Lung (tissue), 12 donors: Measurements from ENCODE around the gene CHSY1. TPM values are rescaled to one million over a fixed set of nuclear protein-coding genes. Genes with fewer than 3 reads are reported as not detected.

Experiments
- ATAC-seq: fragments of 200-7000 bp; cut with Tn5 transposase; one replicate; pipeline ENCODE4 v1.9.1; 2020; ENCODE audit warnings: moderate number of reproducible peaks; ENCODE audit not compliant: insufficient read depth, low FRiP score
- DNase-seq, 3 donors: peaks; one replicate each; pipeline ENCODE4 v3.0.0-alpha.2; 2013 to 2017
- H3K27ac ChIP-seq, 2 donors: one replicate each; pipeline ENCODE4 v1.5.1; 2013; ENCODE audit warnings: mild to moderate bottlenecking in 2 of 2, moderate library complexity in 2 of 2, control low read depth in 1 of 2, inconsistent platforms in 1 of 2, low read depth in 1 of 2, low read length in 1 of 2
- H3K27me3 ChIP-seq, 3 donors: one replicate each; pipeline ENCODE4 v1.5.1; 2013; ENCODE audit warnings: low read length in 2 of 3; ENCODE audit not compliant: control insufficient read depth in 3 of 3, insufficient read depth in 3 of 3
- H3K36me3 ChIP-seq, 4 donors: one replicate each; pipeline ENCODE4 v1.5.1; 2013; ENCODE audit warnings: low read length in 4 of 4, mild to moderate bottlenecking in 1 of 4, moderate library complexity in 1 of 4; ENCODE audit not compliant: control insufficient read depth in 4 of 4, insufficient read depth in 4 of 4
- H3K4me1 ChIP-seq, 5 donors: one replicate each; pipeline ENCODE4 v1.5.1; 2013; ENCODE audit warnings: low read length in 5 of 5, mild to moderate bottlenecking in 2 of 5, moderate library complexity in 1 of 5; ENCODE audit not compliant: control insufficient read depth in 5 of 5, insufficient read depth in 5 of 5
- H3K4me3 ChIP-seq: one replicate; pipeline ENCODE4 v1.5.1; 2013; ENCODE audit warnings: mild to moderate bottlenecking, control low read depth, moderate library complexity
- H3K9ac ChIP-seq, 2 donors: one replicate each; pipeline ENCODE4 v1.5.1; 2013; ENCODE audit warnings: low read length in 2 of 2, control low read depth in 1 of 2; ENCODE audit not compliant: insufficient read depth in 1 of 2
- H3K9me3 ChIP-seq, 4 donors: one replicate each; pipeline ENCODE4 v1.5.1; 2013; ENCODE audit warnings: low read length in 3 of 4, mild to moderate bottlenecking in 1 of 4, moderate library complexity in 1 of 4; ENCODE audit not compliant: control insufficient read depth in 4 of 4, insufficient read depth in 3 of 4
- WGBS, 2 donors: extraction: QIAGEN DNeasy Blood & Tissue Kit; methylation state at CpG; one replicate each; pipeline ENCODE4 v1.1.7; 2013; 5-methylcytosine and 5-hydroxymethylcytosine counted together
- polyA plus RNA-seq, 2 donors: library from polyadenylated mRNA; stranded (reverse); fragments of 200-250 nt; gene quantifications; one replicate each; pipeline ENCODE4 v1.2.1, GENCODE V29; 2013
- total RNA-seq, 2 donors: library from RNA; depleted of rRNA in 1 of 2; stranded (reverse); fragments of >200 nt in 1 of 2; gene quantifications; one replicate each; pipeline ENCODE4 v1.2.1, GENCODE V29; 2014 to 2021
- TF ChIP-seq, protein P1 (sequence below): IDR thresholded peaks from 2 replicates; pipeline ENCODE4 v1.5.1; 2012; ENCODE audit warnings: mild to moderate bottlenecking; ENCODE audit errors: control extremely low read depth, extremely low read depth
- donor health status: control.
- donor health status: control.
- donor health status: Bipolar disorder and iron deficiency.
- donor health status: healthy.
- donor health status: DM: yes; HTN: yes; CAD: no.

CHSY1 gene
- total and polyA plus RNA-seq, 4 donors, result 11.8 to 52.2 (median 30.4) TPM

- H3K4me3 ChIP-seq, result no peak overlapping the region
- no peak overlapping the region for H3K27ac ChIP-seq
- 27 to 42% methylated on average over 8 of the region's 8 CpGs for WGBS, 2 donors
- TF ChIP-seq, protein P1, sequence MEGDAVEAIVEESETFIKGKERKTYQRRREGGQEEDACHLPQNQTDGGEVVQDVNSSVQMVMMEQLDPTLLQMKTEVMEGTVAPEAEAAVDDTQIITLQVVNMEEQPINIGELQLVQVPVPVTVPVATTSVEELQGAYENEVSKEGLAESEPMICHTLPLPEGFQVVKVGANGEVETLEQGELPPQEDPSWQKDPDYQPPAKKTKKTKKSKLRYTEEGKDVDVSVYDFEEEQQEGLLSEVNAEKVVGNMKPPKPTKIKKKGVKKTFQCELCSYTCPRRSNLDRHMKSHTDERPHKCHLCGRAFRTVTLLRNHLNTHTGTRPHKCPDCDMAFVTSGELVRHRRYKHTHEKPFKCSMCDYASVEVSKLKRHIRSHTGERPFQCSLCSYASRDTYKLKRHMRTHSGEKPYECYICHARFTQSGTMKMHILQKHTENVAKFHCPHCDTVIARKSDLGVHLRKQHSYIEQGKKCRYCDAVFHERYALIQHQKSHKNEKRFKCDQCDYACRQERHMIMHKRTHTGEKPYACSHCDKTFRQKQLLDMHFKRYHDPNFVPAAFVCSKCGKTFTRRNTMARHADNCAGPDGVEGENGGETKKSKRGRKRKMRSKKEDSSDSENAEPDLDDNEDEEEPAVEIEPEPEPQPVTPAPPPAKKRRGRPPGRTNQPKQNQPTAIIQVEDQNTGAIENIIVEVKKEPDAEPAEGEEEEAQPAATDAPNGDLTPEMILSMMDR, result no peak
- peaks cover 0 to 3% (median 0%) of the 10 kb centered on the region in 4 donors for H3K9me3 ChIP-seq
- H3K9ac ChIP-seq, result no peak overlapping the region
- no peaks in the 10 kb centered on the region for H3K27me3 ChIP-seq
- no peaks in the 10 kb centered on the region for H3K36me3 ChIP-seq
- DNase-seq, result no peak
- H3K4me1 ChIP-seq, result peaks cover 0 to 16% (median 0%) of the 10 kb centered on the region in 5 donors
- no peak for ATAC-seq
Observed at GRCh38 chr15:101151288-101151687, 100.6 kb downstream of the CHSY1 start.

DNA sequence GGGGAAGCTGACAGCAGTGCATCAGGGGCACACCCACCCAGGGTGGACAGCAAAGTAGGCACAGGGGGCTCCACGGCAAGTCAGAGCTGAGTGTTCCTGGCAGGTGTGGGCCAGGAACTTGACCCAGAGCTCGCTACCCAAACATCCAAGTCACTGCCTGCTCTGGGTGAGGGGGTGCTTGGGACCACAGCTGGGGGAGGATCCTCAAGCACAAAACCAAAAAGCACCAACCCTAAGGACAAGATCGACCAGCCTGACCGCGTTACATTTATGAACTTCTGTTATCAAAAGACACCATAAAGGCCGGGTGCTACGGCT is 101.2 kb downstream of the CHSY1 start:
- Histone ChIP-seq H3K27ac (no peak overlapping the region), H3K27me3 (no peaks in the 10 kb centered on the region), H3K36me3 (no peaks in the 10 kb centered on the region), H3K9me3 (peaks cover 0 to 3% (median 0%) of the 10 kb centered on the region in 4 donors), H3K9ac (no peak overlapping the region), H3K4me1 (peaks cover 0 to 16% (median 0%) of the 10 kb centered on the region in 5 donors), H3K4me3 (no peak overlapping the region)
- DNase-seq, result no peak
- TF ChIP-seq, protein P1, result no peak
- 91 to 95% methylated on average over 7 of the region's 7 CpGs for WGBS, 2 donors
- no peak for ATAC-seq

DNA sequence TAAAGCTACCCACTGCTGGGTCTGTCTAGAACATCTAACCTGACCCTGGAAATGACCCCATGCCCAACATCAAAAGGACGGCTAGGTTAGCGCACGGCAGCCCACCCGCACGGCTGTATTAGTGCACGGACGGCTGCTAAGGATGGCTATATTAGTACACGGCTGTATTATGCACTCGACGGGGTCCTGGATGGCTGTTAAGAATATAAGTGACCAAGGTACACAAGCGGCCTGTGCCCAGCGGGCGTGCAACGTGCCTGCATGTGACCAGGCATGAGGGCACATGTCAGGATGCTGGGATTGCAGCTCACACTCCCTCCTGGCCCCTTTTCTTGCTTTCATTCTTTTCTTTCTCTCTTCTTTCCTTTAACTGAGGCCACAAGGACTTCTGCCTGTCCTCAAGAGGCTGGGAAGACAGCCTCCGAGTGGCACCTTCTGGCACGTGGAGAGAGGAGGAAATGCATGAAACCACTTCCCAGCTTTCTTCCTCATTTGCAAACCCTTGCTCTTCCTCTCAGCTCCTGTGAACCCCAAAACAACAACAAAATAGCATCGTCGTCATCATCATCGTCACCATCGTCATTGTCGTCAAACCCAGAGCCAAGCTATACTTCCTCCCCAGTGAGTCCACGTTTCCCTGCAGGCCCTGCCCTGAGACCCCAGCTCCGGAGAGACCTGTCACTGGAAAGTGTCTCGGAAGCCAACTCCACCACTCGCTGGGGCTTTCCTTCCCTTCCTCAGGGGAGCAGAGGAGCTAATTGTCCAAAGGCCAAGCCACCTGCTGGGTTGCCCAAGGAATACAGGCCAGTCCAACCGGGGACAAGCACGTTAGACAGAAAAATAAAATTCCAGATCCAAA is 101.8 kb downstream of the CHSY1 start:
- Histone ChIP-seq H3K9ac (no peak overlapping the region), H3K27me3 (no peaks in the 10 kb centered on the region), H3K27ac (no peak overlapping the region), H3K4me3 (no peak overlapping the region), H3K4me1 (peaks cover 0 to 16% (median 0%) of the 10 kb centered on the region in 5 donors), H3K9me3 (peaks cover 0 to 3% (median 0%) of the 10 kb centered on the region in 4 donors), H3K36me3 (no peaks in the 10 kb centered on the region)
- DNase-seq (no peak), ATAC-seq (no peak)
- 82 to 86% methylated on average over 27 of the region's 27 CpGs for WGBS, 2 donors
- TF ChIP-seq, protein P1, result no peak
